NT2/D1 (cell line): ENCODE results near the gene RELN.

Source experiments
- SUZ12 ChIP-seq: IDR thresholded peaks from 2 replicates; pipeline ENCODE4 v1.6.1; 2011; ENCODE audit not compliant: insufficient read length, insufficient read depth; ENCODE audit errors: extremely low read depth
- ZNF274 ChIP-seq: IDR thresholded peaks from 2 replicates; pipeline ENCODE4 v1.6.1; 2011; ENCODE audit warnings: mild to moderate bottlenecking, low read depth, low read length

GRCh38 chr7:103902917-103903316, 86.5 kb downstream of the RELN start:
- TF ChIP-seq SUZ12 (no peak), ZNF274 (no peak)
